Neuronal stem cell (in vitro differentiated cells): ENCODE results near the gene SND1.
A peak's percentile ranks its signal among the peaks of the same experiment; 100 is the strongest.
"Not testable (repeated sequence)": the region's sequence is repeated elsewhere in the genome, so short reads cannot be mapped to it uniquely, and the experiment has no call there.

Experiments
- DNase-seq: peaks from one replicate; pipeline ENCODE4 v3.0.0-alpha.2; 2013; ENCODE audit warnings: low spot score
- H2AFZ ChIP-seq: one replicate; pipeline ENCODE4 v1.6.1; 2013; ENCODE audit warnings: mild to moderate bottlenecking, low read length, inconsistent platforms
- H2AK5ac ChIP-seq: 2 replicates; pipeline ENCODE4 v1.6.1; 2013; ENCODE audit warnings: low read depth, mild to moderate bottlenecking, inconsistent platforms, low read length, moderate library complexity, mixed read lengths
- H2BK120ac ChIP-seq: 2 replicates; pipeline ENCODE4 v1.6.1; 2013; ENCODE audit warnings: low read depth, mild to moderate bottlenecking, inconsistent platforms, low read length, moderate library complexity, mixed read lengths
- H2BK12ac ChIP-seq: one replicate; pipeline ENCODE4 v1.6.1; 2013; ENCODE audit warnings: low read length, inconsistent platforms
- H2BK15ac ChIP-seq: 2 replicates; pipeline ENCODE4 v1.6.1; 2013; ENCODE audit warnings: mild to moderate bottlenecking, low read length, inconsistent platforms, mixed read lengths
- H2BK5ac ChIP-seq: one replicate; pipeline ENCODE4 v1.6.1; 2013; ENCODE audit warnings: inconsistent platforms, mild to moderate bottlenecking, low read length, moderate library complexity
- H3K14ac ChIP-seq: one replicate; pipeline ENCODE4 v1.6.1; 2013; ENCODE audit warnings: low read length, inconsistent platforms
- H3K18ac ChIP-seq: 2 replicates; pipeline ENCODE4 v1.6.1; 2013; ENCODE audit warnings: low read length, inconsistent platforms
- H3K23ac ChIP-seq: 2 replicates; pipeline ENCODE4 v1.6.1; 2013; ENCODE audit warnings: low read depth, mild to moderate bottlenecking, mixed read lengths, low read length, inconsistent platforms; ENCODE audit not compliant: poor library complexity
- H3K27ac ChIP-seq: replicated peaks from 3 replicates; pipeline ENCODE4 v1.5.1; 2013; ENCODE audit warnings: low read length, inconsistent platforms
- H3K27me3 ChIP-seq, 3 experiments: 2 replicates each; pipeline ENCODE4 v1.6.1; 2013; ENCODE audit warnings: low read length in 3 of 3, mild to moderate bottlenecking in 2 of 3, inconsistent platforms in 1 of 3, low read depth in 1 of 3, mixed read lengths in 1 of 3, moderate library complexity in 1 of 3; ENCODE audit not compliant: control insufficient read depth in 3 of 3, insufficient read depth in 3 of 3
- H3K36me3 ChIP-seq, 2 donors: replicated peaks in 1 of 2; 2 replicates each; pipeline ENCODE4 v1.6.1; 2013; ENCODE audit warnings: low read length in 2 of 2; ENCODE audit not compliant: control insufficient read depth in 2 of 2, insufficient read depth in 2 of 2
- H3K4ac ChIP-seq: 2 replicates; pipeline ENCODE4 v1.6.1; 2013; ENCODE audit warnings: inconsistent platforms, mild to moderate bottlenecking, low read length, moderate library complexity
- H3K4me1 ChIP-seq, 2 donors: 1 replicate in 1 of 2; 2 replicates in 1 of 2; pipeline ENCODE4 v1.6.1; 2013; ENCODE audit warnings: low read length in 2 of 2, low read depth in 1 of 2; ENCODE audit not compliant: control insufficient read depth in 2 of 2, insufficient read depth in 1 of 2
- H3K4me2 ChIP-seq: one replicate; pipeline ENCODE4 v1.6.1; 2013; ENCODE audit warnings: mild to moderate bottlenecking, low read length, inconsistent platforms; ENCODE audit not compliant: insufficient read depth, poor library complexity, severe bottlenecking
- H3K4me3 ChIP-seq, 2 donors: 2 replicates each; pipeline ENCODE4 v1.5.1; 2013; ENCODE audit warnings: low read length in 2 of 2, mild to moderate bottlenecking in 2 of 2, inconsistent platforms in 1 of 2, moderate library complexity in 1 of 2
- H3K79me1 ChIP-seq: one replicate; pipeline ENCODE4 v1.6.1; 2013; ENCODE audit warnings: low read depth, mild to moderate bottlenecking, inconsistent platforms, low read length, moderate library complexity
- H3K9ac ChIP-seq: one replicate; pipeline ENCODE4 v1.6.1; 2013; ENCODE audit warnings: mild to moderate bottlenecking, low read depth, low read length, inconsistent platforms; ENCODE audit not compliant: poor library complexity
- H3K9me3 ChIP-seq, 2 donors: replicated peaks in 1 of 2; 2 replicates each; pipeline versions ENCODE3 to v1.6.1; 2013; ENCODE audit warnings: low read length in 2 of 2, mild to moderate bottlenecking in 2 of 2, inconsistent platforms in 1 of 2, low read depth in 1 of 2, mixed read lengths in 1 of 2, moderate library complexity in 1 of 2; ENCODE audit not compliant: control insufficient read depth in 2 of 2, insufficient read depth in 1 of 2
- H4K8ac ChIP-seq: one replicate; pipeline ENCODE4 v1.6.1; 2013; ENCODE audit warnings: low read depth, mild to moderate bottlenecking, inconsistent platforms, low read length, moderate library complexity
- H4K91ac ChIP-seq: one replicate; pipeline ENCODE4 v1.6.1; 2013; ENCODE audit warnings: low read length, low read depth, mild to moderate bottlenecking, inconsistent platforms; ENCODE audit not compliant: poor library complexity
- WGBS, 2 donors: extraction: QIAGEN DNeasy Blood & Tissue Kit; methylation state at CpG; one replicate each; pipeline ENCODE4 v1.1.7; 2013; ENCODE audit warnings: missing lambda C conversion rate in 2 of 2, mixed read lengths in 1 of 2; ENCODE audit not compliant: insufficient read length in 2 of 2, insufficient replicate concordance in 1 of 2; ENCODE audit errors: extremely low coverage in 2 of 2; 5-methylcytosine and 5-hydroxymethylcytosine counted together

SND1 gene

GRCh38 chr7:127902753-127903152, 250.8 kb downstream of the SND1 start:
- not testable (repeated sequence) for H2AFZ ChIP-seq, H3K23ac ChIP-seq

GRCh38 chr7:127903892-127904669, 252.1 kb downstream of the SND1 start:
- Histone ChIP-seq H2BK15ac (no peak overlapping the region), H2AFZ (no peak overlapping the region), H3K27me3 (no peaks in the 10 kb centered on the region), H3K36me3 (peaks cover 0 to 5% of the 10 kb centered on the region in 2 donors), H2BK120ac (no peak overlapping the region), H2BK5ac (no peak overlapping the region), H4K8ac (no peak overlapping the region), H3K4me3 (no peak overlapping the region), H3K4me2 (no peak overlapping the region), H4K91ac (no peak overlapping the region), H3K27ac (no peak overlapping the region), H3K23ac (no peak overlapping the region), H3K9ac (no peak overlapping the region), H3K14ac (no peak overlapping the region), H3K4ac (no peak overlapping the region), H3K79me1 (no peaks in the 10 kb centered on the region), H3K9me3 (no peaks in the 10 kb centered on the region), H3K4me1 (peaks cover 18 to 22% of the 10 kb centered on the region in 2 donors), H3K18ac (no peak overlapping the region), H2AK5ac (no peak overlapping the region), H2BK12ac (no peak overlapping the region)
- DNase-seq = peak; percentile 21
- WGBS, 2 donors = no CpG with 5 or more reads among the region's 4 CpGs

More at GRCh38 chr7:127902753-127903152, 250.8 kb downstream of the SND1 start:
- not testable (repeated sequence) for H3K9me3 ChIP-seq, H2BK120ac ChIP-seq, H2AK5ac ChIP-seq, H3K14ac ChIP-seq, H3K18ac ChIP-seq, H4K8ac ChIP-seq, H2BK5ac ChIP-seq, H4K91ac ChIP-seq, DNase-seq, H3K27me3 ChIP-seq, H3K36me3 ChIP-seq, H3K4me3 ChIP-seq, H3K4ac ChIP-seq, H3K27ac ChIP-seq, H3K79me1 ChIP-seq, H2BK12ac ChIP-seq, H2BK15ac ChIP-seq, H3K4me2 ChIP-seq, H3K9ac ChIP-seq
- WGBS, 2 donors = no CpG with 5 or more reads among the region's 6 CpGs
- peaks cover 18 to 25% of the 10 kb centered on the region in 2 donors for H3K4me1 ChIP-seq

- Histone ChIP-seq H4K91ac (no peak overlapping the region), H3K4ac (no peak overlapping the region), H2AK5ac (no peak overlapping the region), H2BK15ac (no peak overlapping the region), H3K9ac (no peak overlapping the region), H3K79me1 (no peaks in the 10 kb centered on the region), H2BK120ac (no peak overlapping the region), H3K4me1 (peaks cover 18 to 22% of the 10 kb centered on the region in 2 donors), H3K9me3 (no peaks in the 10 kb centered on the region), H3K27me3 (no peaks in the 10 kb centered on the region), H3K18ac (no peak overlapping the region), H3K14ac (no peak overlapping the region), H2BK5ac (no peak overlapping the region), H3K23ac (no peak overlapping the region), H4K8ac (no peak overlapping the region), H2AFZ (no peak overlapping the region), H2BK12ac (no peak overlapping the region), H3K4me2 (no peak overlapping the region), H3K36me3 (peaks cover 0 to 3% of the 10 kb centered on the region in 2 donors), H3K4me3 (no peak overlapping the region), H3K27ac (no peak overlapping the region)
- DNase-seq = no peak
- no CpG with 5 or more reads among the region's 6 CpGs for WGBS, 2 donors
Measured at GRCh38 chr7:127904670-127904985, 252.6 kb downstream of the SND1 start.

GRCh38 chr7:127905021-127905420, 253.0 kb downstream of the SND1 start:
- H2BK15ac ChIP-seq = no peak overlapping the region
- H2AFZ ChIP-seq = no peak overlapping the region
- no peak overlapping the region for H3K4me2 ChIP-seq
- no peak overlapping the region for H4K8ac ChIP-seq
- no peaks in the 10 kb centered on the region for H3K27me3 ChIP-seq
- H3K18ac ChIP-seq = no peak overlapping the region
- DNase-seq = no peak
- H2BK12ac ChIP-seq = no peak overlapping the region
- H3K27ac ChIP-seq = no peak overlapping the region
- no peak overlapping the region for H3K4ac ChIP-seq
- H3K36me3 ChIP-seq = peaks cover 0 to 3% of the 10 kb centered on the region in 2 donors
- no peak overlapping the region for H3K9ac ChIP-seq
- no peak overlapping the region for H2BK5ac ChIP-seq
- no peak overlapping the region for H3K23ac ChIP-seq
- no peaks in the 10 kb centered on the region for H3K79me1 ChIP-seq
- peaks cover 18 to 22% of the 10 kb centered on the region in 2 donors for H3K4me1 ChIP-seq
- H3K4me3 ChIP-seq = no peak overlapping the region
- H2BK120ac ChIP-seq = no peak overlapping the region
- H2AK5ac ChIP-seq = no peak overlapping the region
- H3K14ac ChIP-seq = no peak overlapping the region
- no peaks in the 10 kb centered on the region for H3K9me3 ChIP-seq
- no peak overlapping the region for H4K91ac ChIP-seq
